ENCODE measurements around the gene SEPTIN5. TPM values are rescaled to one million over a fixed set of nuclear protein-coding genes. Genes with fewer than 3 reads are reported as not detected.

The SEPTIN5 gene
- total and polyA plus RNA-seq, 2 experiments from 2014 or later = 4.3 to 17.2 TPM

DNA sequence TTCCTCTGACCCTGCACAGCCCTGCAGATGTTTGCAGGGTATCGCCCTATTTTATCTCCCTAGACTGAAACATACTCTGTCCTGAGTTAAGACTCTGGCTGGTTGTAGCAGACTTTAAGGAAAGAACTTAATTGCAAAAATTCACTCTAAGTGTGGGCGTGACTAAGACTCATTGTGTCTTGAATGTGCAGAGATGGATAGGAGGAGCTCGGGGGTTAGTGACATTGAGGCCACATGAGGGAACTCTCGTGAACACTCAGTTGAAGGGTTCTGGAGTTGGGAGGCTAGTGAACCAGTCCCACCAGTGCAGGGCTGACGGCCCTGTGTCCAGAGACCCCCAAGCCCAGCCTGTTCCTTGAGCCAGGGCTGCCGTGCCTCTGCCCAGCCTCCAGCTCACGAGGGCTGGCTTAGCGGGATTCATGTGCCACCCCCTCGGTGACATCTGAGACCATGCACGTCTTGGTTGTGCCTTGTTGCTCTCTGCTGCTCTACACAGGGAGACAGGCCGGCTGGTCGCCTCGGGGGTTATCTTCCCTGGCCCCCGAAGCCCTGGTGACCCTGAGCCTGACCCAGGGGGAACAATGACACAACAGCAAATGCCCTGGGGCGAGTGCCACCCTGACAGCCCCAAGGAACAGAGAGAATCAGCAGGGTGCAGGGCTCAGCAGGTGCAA, 34.8 kb downstream of the SEPTIN5 start:
- peaks cover 11% of the 10 kb centered on the region for H3K4me1 Mint-ChIP-seq
- Histone ChIP-seq H3K27ac (ENCODE audit: low read depth) (no peak overlapping the region), H3K9me2 (ENCODE audit: insufficient read depth) (no peaks in the 10 kb centered on the region), H3K27me3 (ENCODE audit: insufficient read depth) (peaks cover 20% of the 10 kb centered on the region), H3K36me3 (ENCODE audit: insufficient read depth) (no peaks in the 10 kb centered on the region), H3F3A (replicated peaks; ENCODE audit: low read depth) (no peaks in the 10 kb centered on the region), H3K4me1 (ENCODE audit: insufficient read depth) (no peaks in the 10 kb centered on the region), H4K20me1 (replicated peaks; ENCODE audit: insufficient read depth) (0 out of 2 replicates have a peak, but pooled peaks cover 2% of the 10 kb centered on the region), H3K4me3 (no peak overlapping the region), H3K4me2 (no peak overlapping the region), H2AFZ (no peak overlapping the region), H3K79me2 (replicated peaks; ENCODE audit: insufficient read depth) (no peaks in the 10 kb centered on the region)
- DNase-seq (ENCODE audit: low spot score) (no peak), ATAC-seq (no peak)
- H3K36me3 Mint-ChIP-seq (ENCODE audit: low read depth) = no peaks in the 10 kb centered on the region
- TF ChIP-seq JUNB (IDR thresholded peaks at IDR 0.05; ENCODE audit: unreplicated experiment) (no peak), EZH2phosphoT487 (IDR thresholded peaks at IDR 0.05; ENCODE audit: unreplicated experiment) (no peak), CREB1 (CRISPR knock-in tag; IDR thresholded peaks at IDR 0.05; ENCODE audit: low read depth) (no peak), STAT1 (IDR thresholded peaks at IDR 0.05; ENCODE audit: unreplicated experiment) (no peak), CTCF (conservative IDR thresholded peaks at IDR 0.05; ENCODE audit: low read depth in 2 of 2) (no peak), EZH2 (IDR thresholded peaks at IDR 0.05; ENCODE audit: low read depth, unreplicated experiment) (no peak), NANOG (IDR thresholded peaks at IDR 0.05; ENCODE audit: borderline replicate concordance) (no peak), REST (IDR thresholded peaks at IDR 0.05; ENCODE audit: unreplicated experiment) (no peak), ZNF331 (CRISPR knock-in tag; IDR thresholded peaks at IDR 0.05; ENCODE audit: low read depth) (no peak)
- TF ChIP-seq, protein P1, sequence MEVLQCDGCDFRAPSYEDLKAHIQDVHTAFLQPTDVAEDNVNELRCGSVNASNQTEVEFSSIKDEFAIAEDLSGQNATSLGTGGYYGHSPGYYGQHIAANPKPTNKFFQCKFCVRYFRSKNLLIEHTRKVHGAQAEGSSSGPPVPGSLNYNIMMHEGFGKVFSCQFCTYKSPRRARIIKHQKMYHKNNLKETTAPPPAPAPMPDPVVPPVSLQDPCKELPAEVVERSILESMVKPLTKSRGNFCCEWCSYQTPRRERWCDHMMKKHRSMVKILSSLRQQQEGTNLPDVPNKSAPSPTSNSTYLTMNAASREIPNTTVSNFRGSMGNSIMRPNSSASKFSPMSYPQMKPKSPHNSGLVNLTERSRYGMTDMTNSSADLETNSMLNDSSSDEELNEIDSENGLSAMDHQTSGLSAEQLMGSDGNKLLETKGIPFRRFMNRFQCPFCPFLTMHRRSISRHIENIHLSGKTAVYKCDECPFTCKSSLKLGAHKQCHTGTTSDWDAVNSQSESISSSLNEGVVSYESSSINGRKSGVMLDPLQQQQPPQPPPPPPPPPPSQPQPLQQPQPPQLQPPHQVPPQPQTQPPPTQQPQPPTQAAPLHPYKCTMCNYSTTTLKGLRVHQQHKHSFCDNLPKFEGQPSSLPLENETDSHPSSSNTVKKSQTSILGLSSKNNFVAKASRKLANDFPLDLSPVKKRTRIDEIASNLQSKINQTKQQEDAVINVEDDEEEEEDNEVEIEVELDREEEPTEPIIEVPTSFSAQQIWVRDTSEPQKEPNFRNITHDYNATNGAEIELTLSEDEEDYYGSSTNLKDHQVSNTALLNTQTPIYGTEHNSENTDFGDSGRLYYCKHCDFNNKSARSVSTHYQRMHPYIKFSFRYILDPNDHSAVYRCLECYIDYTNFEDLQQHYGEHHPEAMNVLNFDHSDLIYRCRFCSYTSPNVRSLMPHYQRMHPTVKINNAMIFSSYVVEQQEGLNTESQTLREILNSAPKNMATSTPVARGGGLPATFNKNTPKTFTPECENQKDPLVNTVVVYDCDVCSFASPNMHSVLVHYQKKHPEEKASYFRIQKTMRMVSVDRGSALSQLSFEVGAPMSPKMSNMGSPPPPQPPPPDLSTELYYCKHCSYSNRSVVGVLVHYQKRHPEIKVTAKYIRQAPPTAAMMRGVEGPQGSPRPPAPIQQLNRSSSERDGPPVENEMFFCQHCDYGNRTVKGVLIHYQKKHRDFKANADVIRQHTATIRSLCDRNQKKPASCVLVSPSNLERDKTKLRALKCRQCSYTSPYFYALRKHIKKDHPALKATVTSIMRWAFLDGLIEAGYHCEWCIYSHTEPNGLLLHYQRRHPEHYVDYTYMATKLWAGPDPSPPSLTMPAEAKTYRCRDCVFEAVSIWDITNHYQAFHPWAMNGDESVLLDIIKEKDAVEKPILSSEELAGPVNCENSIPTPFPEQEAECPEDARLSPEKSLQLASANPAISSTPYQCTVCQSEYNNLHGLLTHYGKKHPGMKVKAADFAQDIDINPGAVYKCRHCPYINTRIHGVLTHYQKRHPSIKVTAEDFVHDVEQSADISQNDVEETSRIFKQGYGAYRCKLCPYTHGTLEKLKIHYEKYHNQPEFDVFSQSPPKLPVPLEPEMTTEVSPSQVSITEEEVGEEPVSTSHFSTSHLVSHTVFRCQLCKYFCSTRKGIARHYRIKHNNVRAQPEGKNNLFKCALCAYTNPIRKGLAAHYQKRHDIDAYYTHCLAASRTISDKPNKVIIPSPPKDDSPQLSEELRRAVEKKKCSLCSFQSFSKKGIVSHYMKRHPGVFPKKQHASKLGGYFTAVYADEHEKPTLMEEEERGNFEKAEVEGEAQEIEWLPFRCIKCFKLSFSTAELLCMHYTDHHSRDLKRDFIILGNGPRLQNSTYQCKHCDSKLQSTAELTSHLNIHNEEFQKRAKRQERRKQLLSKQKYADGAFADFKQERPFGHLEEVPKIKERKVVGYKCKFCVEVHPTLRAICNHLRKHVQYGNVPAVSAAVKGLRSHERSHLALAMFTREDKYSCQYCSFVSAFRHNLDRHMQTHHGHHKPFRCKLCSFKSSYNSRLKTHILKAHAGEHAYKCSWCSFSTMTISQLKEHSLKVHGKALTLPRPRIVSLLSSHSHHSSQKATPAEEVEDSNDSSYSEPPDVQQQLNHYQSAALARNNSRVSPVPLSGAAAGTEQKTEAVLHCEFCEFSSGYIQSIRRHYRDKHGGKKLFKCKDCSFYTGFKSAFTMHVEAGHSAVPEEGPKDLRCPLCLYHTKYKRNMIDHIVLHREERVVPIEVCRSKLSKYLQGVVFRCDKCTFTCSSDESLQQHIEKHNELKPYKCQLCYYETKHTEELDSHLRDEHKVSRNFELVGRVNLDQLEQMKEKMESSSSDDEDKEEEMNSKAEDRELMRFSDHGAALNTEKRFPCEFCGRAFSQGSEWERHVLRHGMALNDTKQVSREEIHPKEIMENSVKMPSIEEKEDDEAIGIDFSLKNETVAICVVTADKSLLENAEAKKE (CRISPR knock-in tag; IDR thresholded peaks at IDR 0.05) = no peak
- no peak overlapping the region for H3K27ac Mint-ChIP-seq
- peaks cover 34% of the 10 kb centered on the region for H3K27me3 Mint-ChIP-seq (ENCODE audit: insufficient read depth, low read depth, poor library complexity)
- H3K4me3 Mint-ChIP-seq = no peak overlapping the region; the same call in 2 of the 3 replicates
- H3K9me3 Mint-ChIP-seq = no peaks in the 10 kb centered on the region
